Esophagus (tissue), 2 donors: Measurements from ENCODE around the gene C10orf67. TPM values are rescaled to one million over a fixed set of nuclear protein-coding genes. Genes with fewer than 3 reads are reported as not detected.

ENCODE experiments used
- H3K27ac ChIP-seq, 2 donors: one replicate each; pipeline ENCODE4 v1.5.1; 2013; ENCODE audit warnings: low read depth in 2 of 2, mild to moderate bottlenecking in 2 of 2, inconsistent platforms in 1 of 2, low read length in 1 of 2, moderate library complexity in 1 of 2
- H3K27me3 ChIP-seq, 2 donors: one replicate each; pipeline ENCODE4 v1.6.1; 2013; ENCODE audit warnings: low read length in 2 of 2, control low read depth in 1 of 2, mild to moderate bottlenecking in 1 of 2; ENCODE audit not compliant: insufficient read depth in 2 of 2, control insufficient read depth in 1 of 2
- H3K36me3 ChIP-seq, 2 donors: one replicate each; pipeline ENCODE4 v1.6.1; 2013; ENCODE audit warnings: low read length in 1 of 2; ENCODE audit not compliant: control insufficient read depth in 2 of 2, insufficient read depth in 2 of 2
- H3K4me1 ChIP-seq, 2 donors: one replicate each; pipeline ENCODE4 v1.6.1; 2013; ENCODE audit warnings: low read length in 1 of 2; ENCODE audit not compliant: control insufficient read depth in 2 of 2, insufficient read depth in 2 of 2
- H3K4me3 ChIP-seq, 2 donors: one replicate each; pipeline ENCODE4 v1.5.1; 2013; ENCODE audit warnings: low read length in 2 of 2, mild to moderate bottlenecking in 2 of 2, low read depth in 1 of 2, moderate library complexity in 1 of 2
- H3K9me3 ChIP-seq, 2 donors: one replicate each; pipeline ENCODE4 v1.6.1; 2013; ENCODE audit warnings: mild to moderate bottlenecking in 2 of 2, low read depth in 1 of 2, low read length in 1 of 2, moderate library complexity in 1 of 2; ENCODE audit not compliant: control insufficient read depth in 2 of 2, insufficient read depth in 1 of 2
- WGBS, 2 donors: extraction: QIAGEN DNeasy Blood & Tissue Kit; methylation state at CpG; one replicate each; pipeline ENCODE4 v1.1.7; 2013; 5-methylcytosine and 5-hydroxymethylcytosine counted together
- polyA plus RNA-seq, 2 donors: library from polyadenylated mRNA; stranded (reverse); fragments of 200-250 nt; gene quantifications; one replicate each; pipeline ENCODE4 v1.2.3, GENCODE V29; 2013
- donor health status: healthy with polysubstance abuse.
- donor health status: Bipolar disorder and iron deficiency.

The C10orf67 gene
- polyA plus RNA-seq, 2 donors = 0.04 to 0.08 TPM

- Histone ChIP-seq H3K27me3 (no peaks in the 10 kb centered on the region), H3K36me3 (no peaks in the 10 kb centered on the region), H3K27ac (no peak overlapping the region), H3K9me3 (no peaks in the 10 kb centered on the region), H3K4me3 (no peak overlapping the region), H3K4me1 (no peaks in the 10 kb centered on the region)
- 44 to 50% methylated on average over 5 of the region's 5 CpGs for WGBS, 2 donors
Measured at GRCh38 chr10:23345861-23346260, 1.3 kb upstream of the C10orf67 start.

DNA sequence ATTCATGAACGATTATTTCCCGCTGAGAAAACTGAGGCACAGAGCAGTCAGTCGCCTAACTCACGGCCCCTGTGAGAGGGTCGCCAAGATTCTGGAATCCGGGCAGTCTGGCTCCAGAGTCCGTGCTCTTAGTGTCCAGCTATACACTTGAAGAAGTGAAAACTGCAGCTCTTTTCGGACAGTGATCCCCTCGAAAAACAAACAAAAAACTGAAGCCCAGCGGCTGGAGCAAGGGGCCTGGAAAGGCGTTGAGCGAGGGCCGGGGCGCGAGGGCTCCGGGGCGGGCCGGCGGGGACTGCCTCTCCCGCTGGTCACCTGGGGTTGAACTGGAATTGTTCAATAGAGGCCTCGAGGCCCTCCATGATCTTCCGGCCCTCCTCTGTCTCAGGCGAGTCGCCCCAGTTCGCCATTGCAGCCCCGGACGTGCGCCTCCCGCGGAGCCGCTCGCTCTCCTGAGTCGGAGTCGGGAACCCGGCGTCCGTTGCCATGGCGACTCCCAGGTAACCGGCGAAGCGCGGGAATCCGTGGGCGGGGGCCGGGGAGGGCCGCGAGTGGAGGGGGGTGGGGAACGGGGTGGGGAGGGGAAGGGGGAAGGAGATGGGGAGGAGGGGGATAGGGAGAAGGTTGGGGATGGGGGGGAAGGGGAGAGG lies 881 bp downstream of the C10orf67 start:
- WGBS, 2 donors = 12 to 13% methylated on average over 47 to 48 of the region's 48 CpGs
- peak overlapping the region; percentile 31 to 53 for H3K4me3 ChIP-seq
- H3K27ac ChIP-seq = no peak overlapping the region
- H3K27me3 ChIP-seq = no peaks in the 10 kb centered on the region
- H3K36me3 ChIP-seq = no peaks in the 10 kb centered on the region
- H3K4me1 ChIP-seq = no peaks in the 10 kb centered on the region
- H3K9me3 ChIP-seq = no peaks in the 10 kb centered on the region

GRCh38 chr10:23342213-23342884 lies 2.2 kb downstream of the C10orf67 start:
- Histone ChIP-seq H3K4me3 (no peak overlapping the region), H3K36me3 (no peaks in the 10 kb centered on the region), H3K27me3 (no peaks in the 10 kb centered on the region), H3K27ac (no peak overlapping the region), H3K4me1 (no peaks in the 10 kb centered on the region), H3K9me3 (no peaks in the 10 kb centered on the region)
- WGBS, 2 donors = 84 to 85% methylated on average over 11 of the region's 11 CpGs

DNA sequence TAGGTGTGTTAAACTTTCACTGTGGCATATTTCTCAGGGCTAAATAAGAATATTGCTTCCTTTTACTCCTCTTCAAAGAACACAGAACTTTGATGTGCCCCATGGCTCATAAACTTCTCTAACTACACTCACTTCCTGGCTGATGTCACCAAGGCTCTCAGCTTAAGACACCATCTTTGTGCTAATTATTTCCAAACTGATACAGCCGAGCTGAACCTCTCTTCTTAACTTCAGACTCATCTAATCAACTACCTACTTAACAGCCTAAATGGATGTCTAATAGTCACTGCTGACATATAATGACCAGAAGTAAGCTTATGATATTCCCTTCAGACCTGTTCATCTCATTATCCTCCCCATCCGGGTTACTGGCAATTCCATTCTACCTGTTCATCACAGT lies 3.6 kb downstream of the C10orf67 start:
- no peaks in the 10 kb centered on the region for H3K9me3 ChIP-seq
- no peaks in the 10 kb centered on the region for H3K27me3 ChIP-seq
- no peaks in the 10 kb centered on the region for H3K36me3 ChIP-seq
- WGBS, 2 donors = 35 to 45% methylated on average over 2 of the region's 2 CpGs
- no peaks in the 10 kb centered on the region for H3K4me1 ChIP-seq
- no peak overlapping the region for H3K4me3 ChIP-seq
- no peak overlapping the region for H3K27ac ChIP-seq

DNA sequence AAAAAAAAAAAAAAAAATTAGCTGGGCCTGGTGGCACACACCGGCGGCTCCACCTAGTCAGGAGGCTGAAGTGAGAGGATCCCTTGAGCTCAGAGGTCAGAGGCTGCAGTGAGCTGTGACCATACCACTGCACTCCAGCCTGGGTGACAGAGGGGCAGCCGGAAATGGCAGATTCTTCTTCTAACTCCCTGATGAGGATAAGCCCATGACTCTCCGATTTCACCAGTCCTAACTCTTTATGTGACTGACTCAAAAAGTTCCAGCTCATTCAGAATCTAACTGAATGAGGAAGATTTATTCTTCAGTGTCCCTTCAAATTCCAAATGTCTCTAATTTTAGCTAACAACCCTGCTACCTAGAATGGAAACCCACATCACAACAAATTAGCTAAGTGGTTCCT lies 4.2 kb downstream of the C10orf67 start:
- Histone ChIP-seq H3K27me3 (no peaks in the 10 kb centered on the region), H3K4me1 (no peaks in the 10 kb centered on the region), H3K9me3 (no peaks in the 10 kb centered on the region), H3K27ac (no peak overlapping the region), H3K4me3 (no peak overlapping the region), H3K36me3 (no peaks in the 10 kb centered on the region)
- WGBS, 2 donors = 89% methylated on average over 4 of the region's 4 CpGs

GRCh38 chr10:23338886-23339285 lies 5.7 kb downstream of the C10orf67 start:
- Histone ChIP-seq H3K4me3 (no peak overlapping the region), H3K9me3 (no peaks in the 10 kb centered on the region), H3K4me1 (no peaks in the 10 kb centered on the region), H3K27ac (no peak overlapping the region), H3K27me3 (no peaks in the 10 kb centered on the region), H3K36me3 (no peaks in the 10 kb centered on the region)
- WGBS, 2 donors = 49 to 72% methylated on average over 1 of the region's 1 CpG

DNA sequence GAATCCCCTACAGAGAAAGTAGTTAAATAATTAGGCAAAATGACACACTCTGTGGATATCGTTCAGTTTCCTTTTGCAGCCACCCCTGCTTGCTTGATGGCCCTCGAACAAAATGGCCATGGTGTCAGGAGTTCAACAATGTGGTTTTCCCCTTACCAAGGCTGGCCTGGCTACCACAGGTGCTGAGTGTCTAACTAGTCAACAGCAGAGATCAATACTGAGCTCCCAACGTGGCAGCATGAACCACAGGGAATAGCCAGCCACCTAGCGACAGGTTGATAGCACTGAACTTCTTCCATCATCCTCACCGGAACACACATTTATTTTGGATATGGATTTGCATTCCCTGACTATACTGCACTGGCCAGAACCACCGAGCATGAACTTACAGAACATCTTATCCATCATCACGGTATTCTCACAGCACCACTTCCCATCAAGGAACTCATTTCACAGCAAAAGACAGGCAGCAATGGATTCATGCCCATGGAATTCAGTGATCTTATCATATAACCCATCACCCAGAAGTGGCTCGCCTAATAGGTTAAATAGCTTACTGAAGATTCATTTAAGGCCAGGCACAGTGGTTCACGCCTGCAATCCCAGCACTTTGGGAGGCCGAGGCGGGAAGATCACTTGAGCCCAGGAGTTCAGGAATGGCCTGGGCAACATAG lies 6.3 kb downstream of the C10orf67 start:
- 69 to 76% methylated on average over 11 of the region's 11 CpGs for WGBS, 2 donors
- H3K27me3 ChIP-seq = no peaks in the 10 kb centered on the region
- H3K4me1 ChIP-seq = no peaks in the 10 kb centered on the region

DNA sequence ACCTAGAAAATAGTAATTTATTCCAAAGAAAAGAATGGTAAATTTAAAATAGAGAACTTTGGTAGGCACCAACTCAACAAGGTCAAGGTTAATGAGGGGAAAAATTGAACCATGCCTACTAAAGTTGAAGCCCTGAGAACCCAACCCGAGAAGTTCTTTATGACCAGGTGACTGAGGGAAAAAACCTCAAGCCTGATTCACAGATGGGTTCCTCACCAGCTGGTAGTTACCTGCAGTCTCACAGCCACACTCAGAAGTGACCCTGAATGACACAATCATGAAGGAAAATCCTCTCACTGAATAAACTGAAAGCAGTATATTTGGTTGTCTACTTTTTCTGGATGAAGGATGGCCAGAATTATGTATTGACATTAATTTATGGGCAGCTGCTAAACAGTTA lies 7.0 kb downstream of the C10orf67 start:
- Histone ChIP-seq H3K9me3 (no peaks in the 10 kb centered on the region), H3K27me3 (no peaks in the 10 kb centered on the region), H3K4me1 (no peaks in the 10 kb centered on the region), H3K36me3 (no peaks in the 10 kb centered on the region), H3K27ac (no peak overlapping the region), H3K4me3 (no peak overlapping the region)
- WGBS, 2 donors = 76 to 78% methylated on average over 1 of the region's 1 CpG

More for the DNA sequence above, 6.3 kb downstream of the C10orf67 start:
- Histone ChIP-seq H3K9me3 (no peaks in the 10 kb centered on the region), H3K4me3 (no peak overlapping the region), H3K36me3 (no peaks in the 10 kb centered on the region), H3K27ac (no peak overlapping the region)

- H3K4me1 ChIP-seq = no peaks in the 10 kb centered on the region
- WGBS, 2 donors = 72 to 74% methylated on average over 8 of the region's 8 CpGs
- no peaks in the 10 kb centered on the region for H3K36me3 ChIP-seq
- H3K27me3 ChIP-seq = no peaks in the 10 kb centered on the region
- no peak overlapping the region for H3K4me3 ChIP-seq
- no peaks in the 10 kb centered on the region for H3K9me3 ChIP-seq
- no peak overlapping the region for H3K27ac ChIP-seq
Measured at GRCh38 chr10:23331567-23332301, 12.9 kb downstream of the C10orf67 start.
